CMK (cell line): ENCODE data around the gene MYMX.

Experiments
- DNase-seq: peaks from one replicate; pipeline ENCODE4 v3.0.0-alpha.2; 2010; ENCODE audit warnings: low read depth

The MYMX gene

GRCh38 chr6:44250718-44251123, 34.0 kb downstream of the MYMX start:
- DNase-seq = no peak

DNA sequence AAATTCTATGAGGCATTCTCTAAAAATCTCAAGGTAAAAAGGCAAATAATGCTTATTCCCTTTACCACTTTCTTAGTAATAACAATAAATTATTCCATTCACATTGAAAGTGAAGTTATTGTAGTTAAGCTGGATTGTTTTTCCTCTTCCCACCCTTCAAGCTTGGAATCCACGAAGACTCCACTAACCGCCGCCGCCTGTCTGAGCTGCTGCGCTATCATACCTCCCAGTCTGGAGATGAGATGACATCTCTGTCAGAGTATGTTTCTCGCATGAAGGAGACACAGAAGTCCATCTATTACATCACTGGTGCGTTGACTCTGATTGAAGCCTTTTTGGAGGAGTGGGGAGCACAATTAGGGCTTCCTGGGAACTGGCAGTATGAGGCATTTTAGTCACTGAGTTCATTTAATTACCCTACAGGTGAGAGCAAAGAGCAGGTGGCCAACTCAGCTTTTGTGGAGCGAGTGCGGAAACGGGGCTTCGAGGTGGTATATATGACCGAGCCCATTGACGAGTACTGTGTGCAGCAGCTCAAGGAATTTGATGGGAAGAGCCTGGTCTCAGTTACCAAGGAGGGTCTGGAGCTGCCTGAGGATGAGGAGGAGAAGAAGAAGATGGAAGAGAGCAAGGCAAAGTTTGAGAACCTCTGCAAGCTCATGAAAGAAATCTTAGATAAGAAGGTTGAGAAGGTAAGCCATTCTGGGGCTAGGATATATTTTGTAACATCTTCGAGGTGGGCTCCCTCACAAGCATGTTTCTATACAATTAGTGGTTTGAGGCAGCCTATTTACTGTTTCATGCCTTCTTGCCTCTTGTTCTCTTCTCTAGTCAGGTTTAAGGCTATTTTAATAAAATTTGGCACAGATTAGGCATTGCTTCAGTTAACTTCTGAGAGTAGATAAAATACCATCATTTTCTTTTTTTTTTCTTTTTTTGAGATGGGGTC, 35.1 kb downstream of the MYMX start:
- no peak for DNase-seq

GRCh38 chr6:44253307-44254101, 36.8 kb downstream of the MYMX start:
- no peak for DNase-seq

DNA sequence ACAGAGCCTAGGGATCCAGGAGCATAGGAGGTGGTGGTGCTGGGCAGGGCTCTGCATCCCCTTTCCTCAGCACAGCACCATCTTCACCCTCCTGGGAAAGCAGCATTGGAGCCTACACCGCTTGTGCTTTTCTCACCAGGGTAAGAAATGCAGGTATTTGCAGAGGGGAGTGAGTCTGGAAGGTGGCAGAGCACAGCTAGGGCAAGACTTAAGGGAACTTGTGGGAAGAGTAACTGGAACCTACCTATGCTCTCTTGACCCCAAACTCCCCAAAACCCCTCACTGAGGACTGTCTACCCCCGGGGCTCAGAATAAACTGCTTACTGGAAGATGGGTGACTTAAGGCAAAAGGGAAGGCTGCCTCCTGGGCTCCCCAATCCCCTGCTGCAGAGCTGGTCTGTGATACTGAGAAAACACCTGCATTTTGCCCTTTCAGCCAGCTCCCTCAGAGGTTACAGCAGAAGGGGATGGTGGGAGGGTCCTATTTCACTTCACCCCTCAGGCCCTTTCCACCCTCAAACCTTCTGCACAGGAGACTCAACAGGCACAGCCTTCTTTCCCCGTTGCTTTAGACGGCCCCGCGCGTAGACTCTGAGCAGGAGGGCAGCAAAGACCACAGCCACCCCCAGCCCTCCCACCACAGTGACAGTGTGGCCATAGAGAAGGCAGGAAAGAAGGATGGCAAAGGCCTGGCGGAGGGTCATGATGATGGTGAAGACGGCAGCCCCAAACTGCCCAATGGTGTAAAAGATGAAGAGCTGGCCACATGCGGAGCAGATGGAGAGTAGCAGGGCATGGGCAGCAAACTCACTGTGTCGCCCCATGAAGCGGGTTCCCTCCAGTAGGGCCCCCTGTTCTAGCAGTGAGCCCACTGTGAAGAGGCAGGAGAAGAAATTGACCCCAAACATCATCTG, 37.7 kb downstream of the MYMX start:
- DNase-seq = no peak

GRCh38 chr6:44255105-44255808, 38.5 kb downstream of the MYMX start:
- no peak for DNase-seq

DNA sequence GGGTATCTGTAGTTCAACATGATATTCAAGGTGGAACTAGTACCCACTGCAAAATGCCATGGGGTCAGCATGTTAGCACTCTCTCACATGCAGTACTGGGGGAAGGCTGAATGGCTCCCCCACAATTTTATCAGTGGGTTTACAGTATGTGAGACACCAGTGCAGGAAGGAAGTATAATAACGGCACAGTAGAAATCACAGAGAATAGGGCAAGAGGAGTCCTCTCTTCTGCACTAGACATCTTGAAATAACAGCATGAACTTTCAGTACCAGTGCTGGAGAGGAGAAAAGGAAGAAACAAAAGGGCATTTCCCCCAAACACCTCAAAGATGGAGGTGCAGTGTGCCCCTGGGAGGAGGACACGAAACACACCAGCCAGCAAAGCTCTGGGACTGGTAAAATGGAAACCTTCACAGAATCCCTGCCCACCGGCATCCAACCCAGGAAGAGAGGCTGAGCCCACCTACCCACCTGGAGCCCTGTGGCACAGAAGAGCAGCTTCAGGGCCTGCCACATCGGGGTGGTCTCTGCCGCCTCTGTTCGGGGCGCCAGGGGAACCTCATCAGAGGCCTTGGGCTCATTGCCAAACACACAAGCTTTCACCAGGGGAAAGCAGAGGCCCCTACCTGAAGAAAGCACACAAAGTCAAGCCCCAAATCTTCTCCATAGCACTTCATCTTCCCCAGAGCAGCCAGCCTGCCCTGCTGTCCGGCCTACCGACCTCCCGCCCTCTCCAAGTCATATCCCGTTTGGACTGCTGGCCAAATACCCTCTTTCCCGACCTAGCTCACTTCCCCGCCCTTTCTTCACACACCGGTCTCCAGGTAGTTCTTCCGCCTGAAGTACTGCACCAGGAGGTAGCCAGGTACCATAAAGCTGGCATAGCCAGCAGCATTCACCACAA, 39.4 kb downstream of the MYMX start:
- no peak for DNase-seq

DNA sequence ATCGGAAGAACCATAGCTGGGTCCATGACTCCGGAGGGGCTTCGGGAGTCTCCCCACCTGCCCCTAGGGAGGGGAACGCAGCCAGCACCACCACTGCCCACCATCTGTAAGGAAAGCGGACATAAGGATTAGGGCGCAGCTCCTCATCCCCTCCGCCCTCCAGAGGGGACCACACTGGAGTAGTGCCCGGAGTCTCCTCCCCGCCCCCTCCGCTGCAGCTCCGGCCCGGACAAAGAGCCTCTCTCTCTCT, 40.0 kb downstream of the MYMX start:
- no peak for DNase-seq

DNA sequence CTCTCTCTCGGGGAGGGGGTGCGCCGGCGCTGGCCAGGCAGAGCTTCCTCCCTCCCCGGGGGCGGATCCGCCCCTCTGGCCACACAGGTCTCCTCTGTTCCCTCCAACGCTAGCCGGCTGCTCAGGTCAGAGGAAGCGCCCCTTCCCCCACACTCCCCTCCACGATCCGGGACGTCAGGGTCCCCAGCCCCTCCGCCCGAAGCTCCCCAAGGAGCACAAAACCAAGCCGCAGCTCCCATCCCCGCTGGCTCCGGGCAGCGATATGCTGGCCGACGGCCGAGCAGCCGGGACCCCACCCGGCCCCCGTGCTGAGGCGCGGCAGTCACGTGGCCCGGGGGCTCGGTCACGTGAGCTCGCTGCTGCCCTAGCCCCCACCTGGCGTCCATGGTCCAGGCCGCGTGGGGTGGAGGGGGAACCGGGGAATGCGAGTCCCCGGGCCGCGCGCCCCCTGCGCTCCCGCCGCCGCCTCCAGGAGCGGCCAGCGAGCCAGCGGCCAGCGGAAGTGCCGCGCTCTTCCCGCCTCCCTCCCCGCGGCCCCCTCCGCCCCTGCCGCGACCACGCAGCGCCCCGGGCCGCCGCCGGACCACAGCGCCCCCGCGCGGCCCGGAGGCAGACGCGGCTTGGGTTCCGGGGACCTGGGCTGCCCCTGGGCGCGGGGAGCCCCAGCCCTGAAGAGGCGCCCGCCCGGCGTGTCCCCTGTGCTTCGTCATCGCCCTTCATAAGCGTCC, 40.5 kb downstream of the MYMX start, which contains the start of gene SLC35B2:
TSS of gene SLC35B2 (minus strand) at position 504 of the 728 bp plus-strand sequence. CDS start at position 386, 118 bp downstream.
- DNase-seq = no peak

DNA sequence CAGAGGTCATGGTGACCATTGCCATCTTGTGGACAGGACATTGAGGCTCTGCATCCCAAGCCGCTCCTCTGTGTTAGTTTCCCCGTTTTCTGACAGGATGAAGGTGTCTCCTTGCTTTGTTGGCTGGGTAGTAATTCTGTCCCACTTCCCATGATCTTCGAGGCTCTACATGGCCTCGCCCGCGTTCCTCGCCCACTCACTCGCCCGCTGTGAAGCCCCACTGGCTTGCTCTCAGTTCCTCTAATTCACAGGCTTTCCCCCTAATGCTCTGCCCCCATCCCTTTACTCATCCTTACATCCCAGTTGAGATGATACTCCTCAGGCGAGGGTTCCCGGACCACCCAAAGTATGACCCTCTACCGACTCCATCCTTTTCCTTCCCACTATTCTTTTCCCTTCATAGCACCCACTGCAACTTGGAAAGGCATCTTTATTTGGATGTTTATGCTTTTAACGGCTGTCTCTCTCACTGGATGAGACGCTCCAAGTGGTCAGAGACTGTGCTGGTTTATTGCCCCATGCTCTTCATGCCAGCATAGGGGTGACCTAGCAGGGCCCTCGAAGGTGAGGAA, 41.1 kb downstream of the MYMX start:
- no peak for DNase-seq

DNA sequence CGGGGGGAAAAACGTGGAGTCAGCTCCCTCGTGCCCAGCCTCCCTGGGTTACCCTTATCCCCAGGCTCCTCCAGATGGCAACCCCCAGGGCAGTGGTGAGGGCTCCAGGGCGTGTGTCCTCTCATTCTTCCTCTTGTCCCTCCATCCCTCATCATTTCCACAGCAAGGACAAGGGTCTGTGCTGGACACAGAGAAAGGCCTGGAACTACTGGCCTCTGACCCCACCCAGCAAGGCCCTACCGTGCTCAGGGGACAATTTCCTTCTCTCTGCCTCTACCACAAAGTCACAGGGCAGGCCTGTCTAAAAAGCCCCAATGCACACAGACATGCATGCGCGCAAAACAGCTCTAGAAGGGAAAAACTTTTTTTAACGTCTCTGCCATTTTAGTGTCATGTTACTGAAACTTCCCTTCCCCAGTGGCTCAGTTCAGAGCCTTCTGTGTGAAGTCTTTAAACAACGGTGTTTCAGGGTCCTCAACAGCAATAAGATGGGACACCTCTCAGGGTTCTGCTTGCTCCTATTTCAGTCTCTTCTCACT, 41.7 kb downstream of the MYMX start:
- DNase-seq = no peak

DNA sequence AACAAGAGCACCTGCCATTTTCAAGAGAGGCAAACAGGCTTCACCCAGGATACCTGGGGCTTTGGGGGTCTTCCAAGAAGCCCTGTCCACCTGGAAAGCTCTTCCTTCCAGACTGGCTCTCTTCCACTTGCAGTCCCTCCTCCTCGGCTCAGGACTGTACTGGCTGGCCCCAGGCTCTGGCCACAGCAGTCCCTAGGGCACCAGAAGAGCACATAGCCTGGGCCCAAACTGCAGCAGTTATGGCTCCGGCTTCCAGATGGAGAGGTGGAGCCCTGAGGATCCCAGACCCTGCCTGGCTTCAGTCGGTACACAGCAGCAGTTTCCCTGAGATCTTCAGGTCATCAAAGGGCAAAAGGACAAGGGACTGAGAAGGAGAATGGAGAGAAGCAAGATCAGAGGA, 42.2 kb downstream of the MYMX start:
- no peak for DNase-seq

DNA sequence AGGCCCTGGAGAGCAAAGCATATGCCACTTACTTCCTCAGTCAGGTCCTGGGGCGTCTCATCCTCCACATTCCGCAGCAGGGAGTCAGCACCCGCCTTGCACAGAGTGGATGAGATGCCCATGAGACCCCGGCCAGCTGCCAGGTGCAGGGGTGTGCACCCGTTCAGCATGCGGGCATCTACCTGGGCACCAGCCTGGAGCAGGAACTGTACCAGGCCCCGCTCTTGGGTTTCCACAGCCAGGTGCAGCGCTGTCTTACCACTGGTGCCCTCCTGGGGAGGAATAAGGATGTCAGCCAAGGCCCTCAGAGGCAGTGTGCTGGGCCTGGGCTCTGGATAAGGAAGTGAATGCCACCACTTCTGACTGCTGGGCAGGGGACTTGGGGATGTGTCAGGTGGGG, 43.3 kb downstream of the MYMX start:
- no peak for DNase-seq

DNA sequence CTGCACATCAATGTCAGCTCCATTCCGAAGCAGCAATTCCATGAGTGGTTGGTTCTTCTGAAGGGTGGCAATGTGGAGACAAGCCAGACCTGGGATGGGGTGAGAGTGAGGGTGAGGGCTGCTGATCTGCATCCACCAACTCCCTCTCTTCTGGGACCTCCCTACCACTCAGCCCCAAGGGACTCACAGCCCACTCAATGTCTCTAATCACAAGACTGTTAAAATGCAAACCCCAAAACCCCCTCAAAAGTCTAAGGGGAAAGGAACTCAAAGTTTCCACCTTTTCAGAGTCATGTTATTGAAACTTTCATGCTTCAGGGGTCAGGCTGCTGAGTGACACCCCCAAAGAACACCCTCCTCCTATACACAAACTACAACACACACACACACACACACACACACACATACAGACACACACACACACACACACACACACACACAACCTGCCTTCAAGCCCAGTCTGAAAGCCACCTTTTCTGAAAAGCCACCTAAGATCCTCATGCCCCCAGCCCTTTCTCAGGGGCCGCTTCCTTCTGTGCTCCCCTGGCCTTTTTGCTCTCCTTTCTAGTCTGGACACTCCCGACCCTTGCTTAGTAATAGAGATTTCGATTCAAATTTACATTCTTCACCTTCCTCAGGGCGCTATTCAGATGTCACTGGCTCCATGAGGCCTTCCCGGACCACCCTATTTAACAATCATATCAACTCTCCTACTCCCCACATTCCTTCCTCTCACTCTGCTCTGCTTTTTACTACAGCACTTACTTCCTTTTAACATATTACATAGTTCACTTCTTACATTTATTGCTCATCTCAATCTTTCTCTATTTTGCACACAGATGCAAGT, 43.9 kb downstream of the MYMX start:
- no peak for DNase-seq

GRCh38 chr6:44261581-44261980, 44.9 kb downstream of the MYMX start:
- DNase-seq = no peak

DNA sequence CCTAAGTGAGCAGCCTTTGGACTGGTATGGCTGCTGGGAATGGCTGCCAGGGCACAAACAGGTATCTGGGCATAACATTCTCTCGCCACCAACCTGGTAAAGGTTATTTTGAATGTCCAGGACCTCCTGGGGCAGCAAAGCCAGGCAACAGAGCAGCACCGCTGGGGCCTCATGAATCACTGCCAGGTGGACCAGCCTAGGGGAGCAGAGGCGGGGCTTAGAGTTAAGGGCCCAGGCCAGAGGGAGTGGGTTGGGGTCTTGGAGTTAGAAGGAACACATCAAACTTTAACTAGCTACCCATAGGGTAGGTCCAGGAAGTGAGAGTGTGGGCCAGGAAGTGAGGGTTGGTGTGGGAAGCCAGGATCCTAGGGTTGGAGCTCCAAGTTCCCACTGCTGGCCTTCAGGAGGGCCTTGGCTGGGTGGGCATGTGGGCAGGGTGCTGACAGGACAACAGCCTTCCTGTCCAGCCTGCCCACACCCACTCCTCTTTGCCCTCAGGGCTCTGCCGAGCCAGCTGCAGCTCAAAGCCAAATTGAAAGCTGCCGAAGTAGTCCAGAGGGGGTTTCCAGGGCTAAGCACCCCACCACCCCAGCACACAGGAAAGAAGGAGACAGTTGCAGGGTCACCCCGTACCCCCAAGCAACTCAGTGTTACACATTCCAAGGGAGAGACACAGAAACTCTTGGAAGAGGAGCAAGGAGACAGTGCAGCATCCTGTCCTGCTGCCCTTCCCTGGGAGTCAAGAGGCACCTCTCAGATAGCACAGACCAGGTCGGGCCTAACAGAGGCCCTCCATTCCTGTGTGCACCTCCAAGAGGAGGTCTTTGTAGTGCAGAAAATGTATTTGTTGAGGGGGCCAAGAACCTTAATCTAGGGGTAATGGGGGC, 46.0 kb downstream of the MYMX start:
- DNase-seq = no peak

- DNase-seq = no peak
These were observed 46.8 kb downstream of the MYMX start for GRCh38 chr6:44263354-44264100.
